Measurements from ENCODE around the gene MRPS15.

MRPS15 gene

DNA sequence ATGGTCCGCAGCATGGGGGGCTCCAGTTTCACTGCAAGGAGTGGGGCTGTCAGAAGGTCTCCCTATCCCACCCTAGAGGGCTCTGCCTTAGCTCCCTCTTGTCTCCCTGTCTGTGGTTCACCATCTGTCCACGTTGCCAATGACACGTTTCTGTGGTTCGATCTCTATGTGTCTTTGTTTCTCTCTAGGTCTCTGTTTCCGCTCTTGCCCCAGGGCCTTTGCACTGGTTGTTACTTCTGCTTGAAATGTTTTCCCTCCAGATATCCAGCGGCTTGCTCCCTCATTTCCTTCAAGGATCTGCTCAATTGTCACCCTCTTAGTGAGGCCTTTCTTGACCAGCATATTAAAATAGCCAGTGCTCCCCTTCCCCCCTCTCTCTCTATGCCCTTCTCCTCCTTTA is 8.5 kb upstream of the MRPS15 start:
- DNase-seq (ENCODE audit: low read depth): no peak
- TF ChIP-seq, protein P1, sequence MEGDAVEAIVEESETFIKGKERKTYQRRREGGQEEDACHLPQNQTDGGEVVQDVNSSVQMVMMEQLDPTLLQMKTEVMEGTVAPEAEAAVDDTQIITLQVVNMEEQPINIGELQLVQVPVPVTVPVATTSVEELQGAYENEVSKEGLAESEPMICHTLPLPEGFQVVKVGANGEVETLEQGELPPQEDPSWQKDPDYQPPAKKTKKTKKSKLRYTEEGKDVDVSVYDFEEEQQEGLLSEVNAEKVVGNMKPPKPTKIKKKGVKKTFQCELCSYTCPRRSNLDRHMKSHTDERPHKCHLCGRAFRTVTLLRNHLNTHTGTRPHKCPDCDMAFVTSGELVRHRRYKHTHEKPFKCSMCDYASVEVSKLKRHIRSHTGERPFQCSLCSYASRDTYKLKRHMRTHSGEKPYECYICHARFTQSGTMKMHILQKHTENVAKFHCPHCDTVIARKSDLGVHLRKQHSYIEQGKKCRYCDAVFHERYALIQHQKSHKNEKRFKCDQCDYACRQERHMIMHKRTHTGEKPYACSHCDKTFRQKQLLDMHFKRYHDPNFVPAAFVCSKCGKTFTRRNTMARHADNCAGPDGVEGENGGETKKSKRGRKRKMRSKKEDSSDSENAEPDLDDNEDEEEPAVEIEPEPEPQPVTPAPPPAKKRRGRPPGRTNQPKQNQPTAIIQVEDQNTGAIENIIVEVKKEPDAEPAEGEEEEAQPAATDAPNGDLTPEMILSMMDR (IDR thresholded peaks at IDR 0.05; ENCODE audit: low read length, missing control alignments): no peak
- H3K4me3 ChIP-seq (replicated peaks; ENCODE audit: low read depth, low read length): no peak overlapping the region

DNA sequence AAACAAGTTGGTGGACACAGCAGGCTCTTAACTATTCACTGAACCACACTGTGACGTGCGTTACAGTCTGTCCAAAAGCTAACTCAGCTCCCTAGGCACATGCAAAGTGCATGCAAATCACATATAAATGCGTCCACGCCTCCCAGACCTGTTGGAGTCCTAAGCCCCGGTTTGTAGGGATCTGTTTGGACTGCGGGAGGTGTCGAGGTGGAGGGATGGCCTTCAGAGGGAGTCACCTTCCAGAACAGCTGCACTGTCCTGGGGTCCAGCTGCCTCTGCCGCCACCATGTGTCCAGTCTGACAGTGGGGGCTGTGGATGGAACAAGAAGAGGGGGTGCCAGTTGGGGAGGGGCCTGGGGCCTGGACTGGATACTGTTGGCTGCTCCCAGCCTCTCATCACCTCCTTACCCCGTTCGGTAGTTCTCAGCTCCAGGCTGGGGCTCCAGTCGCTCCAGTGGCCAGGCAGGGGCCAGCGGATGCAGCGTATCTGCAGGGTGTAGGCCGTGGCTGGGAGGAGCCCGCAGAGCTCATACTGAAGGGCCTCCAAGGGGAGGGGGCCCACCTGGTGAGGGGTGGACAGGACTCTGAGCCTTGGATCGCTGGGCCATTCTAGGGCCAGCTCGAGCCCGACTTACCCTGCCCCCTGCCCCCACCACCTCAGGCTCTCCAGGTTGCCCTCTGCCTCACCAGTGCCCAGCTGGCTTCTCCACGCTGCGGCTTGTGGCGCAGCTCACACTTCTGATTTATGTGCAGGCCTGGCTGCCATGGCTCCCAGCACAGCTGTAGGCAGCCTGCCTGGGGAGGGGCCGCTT is 7.9 kb upstream of the MRPS15 start:
- no peak for DNase-seq (ENCODE audit: low read depth)

DNA sequence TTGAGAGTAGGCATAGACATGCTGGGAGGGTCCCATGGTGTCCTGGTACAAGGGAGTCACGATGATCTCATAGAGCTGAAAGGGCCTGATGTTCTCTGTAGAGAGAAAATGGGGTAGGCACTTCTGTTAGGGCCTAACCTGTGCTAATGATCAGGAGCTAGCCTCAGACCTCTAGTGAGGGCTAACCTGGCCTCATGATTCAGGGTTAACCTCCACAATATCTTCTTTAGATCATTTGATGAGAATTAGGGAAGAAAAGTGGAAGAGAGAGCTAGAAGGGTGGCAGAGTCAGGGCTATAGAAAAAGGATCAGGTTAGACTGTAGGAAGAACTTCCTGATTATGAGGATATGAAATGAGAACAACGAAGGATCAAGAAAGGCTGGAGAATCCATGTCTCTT is 5.0 kb upstream of the MRPS15 start:
- TF ChIP-seq, protein P1 (IDR thresholded peaks at IDR 0.05; ENCODE audit: low read length, missing control alignments): no peak
- H3K4me3 ChIP-seq (replicated peaks; ENCODE audit: low read depth, low read length): no peak overlapping the region
- no peak for DNase-seq (ENCODE audit: low read depth)

More for the DNA sequence above, 7.9 kb upstream of the MRPS15 start:
- no peak overlapping the region for H3K4me3 ChIP-seq (replicated peaks; ENCODE audit: low read depth, low read length)
- TF ChIP-seq, protein P1 (IDR thresholded peaks at IDR 0.05; ENCODE audit: low read length, missing control alignments): no peak

DNA sequence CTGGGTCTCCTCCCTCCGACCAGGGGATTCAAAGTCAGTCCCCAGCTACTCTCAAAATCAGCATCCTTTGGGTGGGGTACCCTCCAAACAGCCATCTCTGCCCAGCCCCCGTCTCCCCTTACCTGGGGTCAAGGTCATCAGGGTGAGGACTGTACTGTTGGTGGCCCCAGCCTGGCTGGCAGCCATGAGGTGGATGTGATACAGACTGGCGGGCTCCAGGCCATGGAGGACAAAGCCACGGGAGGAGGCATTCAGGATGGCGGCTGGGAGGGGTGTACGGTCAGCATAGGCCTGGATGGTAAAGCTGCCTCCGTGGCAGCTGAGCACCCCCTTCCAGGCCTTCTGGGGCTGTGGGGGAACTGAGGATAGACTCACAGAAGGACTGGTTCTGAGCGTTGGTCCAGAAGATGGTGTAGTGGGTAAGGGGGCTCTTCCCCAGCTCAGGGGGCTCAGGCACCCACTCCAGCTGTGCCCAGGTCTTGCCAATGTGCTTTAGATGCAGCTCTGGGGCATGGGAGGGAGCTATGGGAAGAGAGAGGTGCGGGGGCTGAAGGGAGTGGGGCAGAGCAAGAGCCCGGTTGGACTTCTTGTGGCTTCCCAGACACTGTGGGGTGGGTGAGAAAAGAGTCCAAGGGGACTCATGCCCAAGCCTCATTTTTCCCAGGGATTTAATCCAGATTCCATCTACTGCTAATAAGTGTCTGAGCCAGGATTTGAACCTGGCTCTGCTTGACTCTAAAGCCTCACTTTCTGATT is 3.7 kb upstream of the MRPS15 start:
- TF ChIP-seq, protein P1 (IDR thresholded peaks at IDR 0.05; ENCODE audit: low read length, missing control alignments): no peak
- DNase-seq (ENCODE audit: low read depth): no peak
- H3K4me3 ChIP-seq (replicated peaks; ENCODE audit: low read depth, low read length): no peak overlapping the region

DNA sequence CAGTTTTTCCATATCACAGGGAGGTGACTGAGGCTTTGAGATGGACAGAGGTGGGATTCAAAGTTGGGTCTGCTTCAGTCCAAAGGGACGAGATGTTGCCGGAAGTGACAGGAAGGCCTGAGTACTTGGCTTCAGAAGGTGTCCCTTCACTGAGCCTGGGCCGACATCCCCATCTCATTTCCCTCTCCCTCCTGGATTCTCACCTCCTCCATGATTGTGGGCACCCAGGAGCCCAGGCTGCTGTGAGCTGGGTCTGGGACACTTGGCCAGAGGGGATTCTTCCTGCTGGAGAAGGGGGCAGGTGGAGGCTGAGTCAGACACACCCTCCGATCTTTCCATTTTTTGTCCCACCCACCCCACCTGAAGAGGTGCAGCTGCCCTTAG is 2.8 kb upstream of the MRPS15 start:
- TF ChIP-seq, protein P1 (IDR thresholded peaks at IDR 0.05; ENCODE audit: low read length, missing control alignments): no peak
- no peak overlapping the region for H3K4me3 ChIP-seq (replicated peaks; ENCODE audit: low read depth, low read length)
- no peak for DNase-seq (ENCODE audit: low read depth)

DNA sequence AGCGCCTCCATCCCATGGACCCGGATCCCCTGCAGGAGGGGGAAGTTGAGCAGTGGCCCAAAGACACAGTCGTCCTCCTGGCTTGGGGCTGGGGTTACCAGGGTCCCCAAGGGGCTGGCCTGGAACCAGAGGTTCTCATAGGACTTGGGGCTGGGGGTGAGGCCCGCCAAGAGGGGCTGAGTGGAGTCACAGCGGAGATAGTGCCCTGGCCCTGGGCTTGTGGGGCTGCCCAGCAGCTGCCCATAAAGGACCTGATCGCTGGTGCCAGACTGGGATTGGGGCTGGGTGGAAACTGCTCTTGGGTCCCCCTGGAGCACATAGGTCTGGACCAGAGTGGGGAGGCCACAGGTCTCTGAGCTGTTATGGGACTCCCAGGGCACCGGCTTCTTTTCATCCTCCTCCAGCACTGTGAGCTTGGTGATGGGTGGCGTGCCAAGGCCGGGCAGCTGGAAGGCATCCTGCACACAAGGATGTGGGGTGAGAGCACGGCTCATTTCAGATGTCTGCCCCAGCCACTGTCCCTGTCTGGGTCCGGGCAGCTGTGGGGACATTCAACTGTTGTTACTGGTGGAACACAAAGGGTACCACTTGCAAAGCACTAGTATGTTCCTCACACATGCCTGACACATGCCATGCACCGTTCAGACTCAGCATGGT is 2.3 kb upstream of the MRPS15 start:
- DNase-seq (ENCODE audit: low read depth): no peak
- no peak overlapping the region for H3K4me3 ChIP-seq (replicated peaks; ENCODE audit: low read depth, low read length)
- TF ChIP-seq, protein P1 (IDR thresholded peaks at IDR 0.05; ENCODE audit: low read length, missing control alignments): no peak

Measured in fibroblast of pulmonary artery (primary cell).